HTERT RPE-1 (cell line): ENCODE measurements around the gene RBBP8NL.
"Not testable (repeated sequence)": the region's sequence is repeated elsewhere in the genome, so short reads cannot be mapped to it uniquely, and the experiment has no call there.

Source experiments
- in situ Hi-C: fragments of 300-500 bp; cut with MboI; formaldehyde crosslinking; loops from 4 replicates; pipeline ENCODE4 v1.14.3; 2020; ENCODE audit warnings: low sequenced_read_pairs

RBBP8NL gene

DNA sequence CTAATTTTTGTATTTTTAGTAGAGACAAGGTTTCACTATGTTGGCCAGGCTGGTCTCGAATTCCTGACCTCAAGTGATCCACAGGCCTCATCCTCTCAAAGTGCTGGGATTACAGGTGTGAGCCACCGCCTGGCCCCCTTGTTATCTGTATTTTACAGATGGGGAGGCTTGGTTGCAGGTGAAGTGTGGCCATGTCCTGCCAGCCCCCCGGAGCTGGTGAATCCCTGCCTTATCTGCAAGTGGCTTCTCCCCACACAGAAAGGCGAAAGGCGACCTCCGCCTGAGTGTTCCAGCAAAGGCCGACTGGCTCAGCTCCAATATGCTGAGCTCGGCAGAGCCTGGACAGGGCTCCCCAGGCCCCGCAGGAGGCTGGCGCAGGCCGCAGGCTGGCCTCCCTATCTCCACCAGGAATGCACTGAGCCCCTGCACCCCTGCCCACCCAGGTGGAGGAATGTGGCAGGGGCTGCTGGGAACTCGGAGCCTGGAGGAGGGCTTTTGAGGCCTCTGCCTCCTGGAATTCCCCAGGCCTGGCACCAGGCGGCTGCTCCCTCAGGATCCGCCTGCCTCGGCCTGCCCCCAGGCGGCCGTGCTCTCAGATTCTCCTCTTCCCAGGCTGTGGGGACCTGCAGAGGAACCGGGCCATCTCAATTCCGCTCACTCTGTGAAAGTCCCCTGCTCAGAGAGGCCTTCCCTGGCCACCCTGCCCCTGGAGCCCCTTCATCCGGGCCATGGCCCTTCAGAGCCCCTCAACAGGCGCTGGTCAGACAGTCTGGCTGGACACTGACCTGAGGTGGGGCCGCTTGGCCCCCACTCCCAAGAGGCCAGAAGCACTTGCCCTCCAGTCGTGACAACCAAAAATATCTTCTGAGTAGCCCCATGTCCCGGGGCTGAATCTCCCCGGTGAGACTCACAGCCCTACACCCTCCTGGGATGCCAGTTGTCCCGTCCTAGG is 51.0 kb downstream of the RBBP8NL start:
- in situ Hi-C loops: no loop called here

GRCh38 chr20:62374331-62375152 is 52.8 kb downstream of the RBBP8NL start:
- in situ Hi-C loops: no loop called here

- in situ Hi-C loops: not testable (repeated sequence)
Measured at GRCh38 chr20:62373631-62374179, 53.6 kb downstream of the RBBP8NL start.

- in situ Hi-C loops: no loop called here
Measured at GRCh38 chr20:62372042-62372993, 55.0 kb downstream of the RBBP8NL start.

DNA sequence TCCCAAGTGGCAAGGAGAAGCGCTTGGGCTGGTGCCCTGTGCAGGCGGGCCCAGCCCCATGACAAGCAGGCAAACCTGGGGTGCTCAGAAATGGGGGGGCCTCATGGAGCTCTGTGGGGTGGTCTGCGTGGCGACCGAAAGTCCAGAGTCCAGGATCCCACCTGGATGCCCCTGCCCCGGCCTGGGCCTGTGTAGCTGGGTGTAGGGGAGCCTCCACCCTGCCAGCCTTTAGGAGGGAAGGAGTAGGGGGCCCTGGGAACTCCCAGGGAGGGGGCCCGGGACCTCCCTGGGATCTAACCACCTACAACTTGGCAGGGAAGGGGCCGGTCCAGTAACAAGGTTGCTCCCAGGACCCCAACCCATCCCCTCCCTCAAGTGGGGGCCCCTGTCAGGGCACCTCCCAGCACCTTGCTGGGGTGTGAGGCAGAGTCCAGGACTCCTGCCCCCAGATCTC is 55.7 kb downstream of the RBBP8NL start:
- in situ Hi-C loops: no loop called here

GRCh38 chr20:62370807-62371587 is 56.3 kb downstream of the RBBP8NL start:
- in situ Hi-C loops: no loop called here

GRCh38 chr20:62370115-62370806 is 57.1 kb downstream of the RBBP8NL start:
- in situ Hi-C loops: no loop called here

DNA sequence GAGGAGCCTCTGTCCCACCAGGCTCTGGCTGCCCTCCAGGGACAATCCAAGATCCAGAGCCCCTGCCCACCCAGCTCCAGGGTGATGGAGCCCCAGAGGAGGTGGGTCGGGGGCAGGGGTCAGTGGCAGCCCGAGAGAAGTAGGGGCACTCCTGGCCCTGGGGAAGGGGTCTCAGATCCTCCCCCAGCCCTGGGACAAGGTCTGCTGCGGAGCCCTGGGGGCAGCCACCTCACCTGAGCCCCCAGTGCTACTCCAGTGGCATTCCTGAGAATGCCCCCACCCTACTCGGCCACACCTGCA is 57.6 kb downstream of the RBBP8NL start:
- in situ Hi-C loops: no loop called here

DNA sequence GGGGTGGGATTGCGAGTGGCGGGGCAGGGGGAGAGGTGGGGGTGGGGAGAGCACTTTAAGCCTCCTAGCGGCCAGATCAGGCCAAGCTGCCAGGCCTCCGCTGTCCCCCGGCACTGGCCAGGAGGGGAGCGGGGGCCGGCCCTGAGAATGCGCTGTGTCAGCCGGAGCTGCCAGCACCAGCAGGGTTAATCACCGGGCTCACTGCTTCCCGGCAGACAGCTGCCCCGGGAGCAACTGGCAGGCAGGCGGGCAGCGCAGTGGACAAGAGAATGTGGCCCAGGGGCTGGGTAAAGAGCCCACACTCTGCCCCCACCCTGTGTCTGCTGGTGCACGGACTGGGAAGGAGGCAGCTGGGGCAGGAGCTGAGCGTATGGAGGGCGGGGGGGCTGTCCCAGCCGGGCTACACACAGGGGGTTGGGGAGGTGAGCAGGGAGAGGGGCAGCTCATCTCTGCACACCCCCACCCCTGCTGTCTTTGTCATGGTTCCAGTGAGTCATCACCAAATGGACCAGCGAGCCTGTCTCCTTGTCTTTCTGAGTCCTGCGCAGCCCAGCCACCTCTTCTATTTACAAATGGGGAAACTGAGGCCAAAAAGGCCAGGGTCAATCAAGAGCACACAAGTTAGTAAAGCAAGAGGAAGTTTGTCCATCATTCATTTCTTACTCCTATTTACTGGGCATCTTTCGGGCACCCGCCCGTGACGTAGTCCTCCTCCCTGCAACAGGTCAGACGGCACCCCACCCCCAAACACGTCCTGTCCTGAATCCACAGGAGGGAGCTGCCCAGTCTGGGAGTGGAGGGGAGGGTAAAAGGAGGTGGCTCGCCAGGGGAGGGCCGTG is 58.1 kb downstream of the RBBP8NL start:
- in situ Hi-C loops: no loop called here

DNA sequence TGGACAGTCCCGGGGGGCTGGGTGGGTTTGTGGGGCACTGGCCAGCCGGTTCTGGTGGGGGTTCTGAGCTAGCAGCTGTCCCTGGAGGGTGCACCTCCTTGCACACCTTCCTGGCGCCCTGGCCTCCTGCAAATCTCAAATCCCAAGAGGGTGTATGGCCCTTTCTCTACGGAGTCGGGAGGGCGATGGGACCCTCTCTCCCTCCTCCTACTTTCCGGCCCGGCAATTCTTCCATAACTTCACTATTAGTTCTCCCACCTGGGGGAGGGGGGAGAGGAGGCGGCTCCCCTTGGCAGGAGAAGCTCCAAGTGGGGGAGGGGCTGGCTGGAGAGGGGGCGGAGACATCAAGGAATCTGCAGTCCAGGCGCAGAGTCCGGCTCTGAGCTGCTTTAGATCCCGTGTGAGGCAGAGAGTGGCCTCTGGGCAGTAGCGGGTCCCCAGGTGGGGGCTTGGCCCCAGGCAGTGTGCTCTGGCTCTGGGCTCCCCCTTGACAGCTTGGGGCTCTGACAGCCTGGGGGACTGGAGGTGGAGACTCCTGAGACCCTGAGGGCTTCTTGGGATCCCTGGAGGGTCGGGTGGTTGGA is 58.9 kb downstream of the RBBP8NL start:
- in situ Hi-C loops: no loop called here

- in situ Hi-C loops: no loop called here
Measured at GRCh38 chr20:62367633-62368391, 59.5 kb downstream of the RBBP8NL start.

- in situ Hi-C loops: no loop called here
Measured at GRCh38 chr20:62367136-62367632, 60.2 kb downstream of the RBBP8NL start, which contains the start of gene LAMA5. LAMA5 (minus strand) TSS chr20:62367312; CDS start chr20:62367245, 67 bp downstream.

DNA sequence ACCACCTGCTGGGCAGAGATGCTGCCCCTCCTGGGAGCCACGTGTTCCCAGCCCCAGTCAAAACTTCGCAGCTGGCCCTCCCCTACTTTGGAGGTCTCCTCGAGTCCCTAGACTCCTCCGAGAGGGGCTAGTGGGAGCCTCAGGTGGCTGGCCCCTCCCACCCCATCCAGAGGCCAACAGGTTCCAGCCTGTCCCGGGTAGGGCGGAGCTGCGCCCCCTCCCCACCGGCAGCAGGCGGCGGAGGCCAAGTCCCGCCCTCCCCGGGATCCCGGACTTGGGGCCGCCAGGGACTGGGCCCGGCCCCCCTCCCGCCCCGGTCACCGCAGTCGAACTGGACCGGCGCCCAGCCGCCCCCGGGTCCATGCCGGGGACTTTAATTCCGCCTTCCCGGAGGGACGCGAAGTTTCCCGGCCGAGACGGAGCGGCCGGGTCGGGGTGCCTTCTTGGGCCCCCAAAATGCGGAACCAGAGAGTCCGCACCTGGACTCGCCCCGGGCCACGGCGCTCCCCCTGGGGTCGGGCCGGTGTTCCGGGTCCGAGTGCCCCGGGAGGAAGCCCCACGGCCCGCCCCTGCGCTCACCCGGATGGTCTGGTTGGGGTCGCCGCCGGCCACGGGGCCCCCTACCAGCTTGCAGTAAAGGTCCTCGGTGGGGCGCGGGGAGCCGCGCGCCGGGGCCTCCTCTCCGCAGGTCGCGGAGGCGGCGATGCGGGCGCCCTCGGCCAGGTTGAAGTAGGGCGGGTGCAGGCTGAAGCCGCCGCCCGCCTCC is 60.8 kb downstream of the RBBP8NL start:
- in situ Hi-C loops: no loop called here

DNA sequence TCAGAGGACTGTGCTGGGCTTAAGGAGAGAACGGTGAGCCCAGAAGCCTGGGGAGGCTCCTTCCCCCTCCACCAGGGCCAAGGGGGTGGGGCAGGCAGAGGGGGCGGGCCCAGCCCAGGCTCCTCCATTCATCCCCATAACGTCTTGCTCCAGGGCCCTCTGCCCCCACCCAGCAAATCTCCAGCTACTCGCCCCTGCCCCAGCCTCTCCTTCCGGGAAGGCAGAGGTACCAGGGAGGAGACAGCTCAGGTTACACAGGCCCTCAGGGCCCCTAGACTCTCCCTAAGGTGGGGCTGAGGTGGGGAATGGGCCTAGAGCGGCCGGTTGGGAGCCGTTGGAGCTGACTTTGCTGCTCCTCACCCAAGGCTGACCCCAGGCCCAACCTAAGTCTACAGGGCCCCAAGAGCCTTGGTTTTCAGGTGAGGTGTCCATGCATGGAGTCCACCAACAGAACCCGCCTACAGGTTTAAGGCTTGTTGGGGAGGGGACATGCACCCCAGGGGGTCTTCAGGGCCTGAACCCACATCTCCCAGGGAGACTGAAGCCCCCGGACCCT is 61.4 kb downstream of the RBBP8NL start:
- in situ Hi-C loops: no loop called here

- in situ Hi-C loops: no loop called here
Measured at GRCh38 chr20:62364911-62365736, 62.2 kb downstream of the RBBP8NL start.
